Astrocyte of the cerebellum (primary cell): Measurements from ENCODE around the gene SHANK1.

Experiments
- DNase-seq: peaks from one replicate; pipeline ENCODE4 v3.0.0-alpha.2; 2011; ENCODE audit warnings: low read depth
- H3K4me3 ChIP-seq: 2 replicates; pipeline ENCODE4 v1.5.1; 2011; ENCODE audit warnings: mild to moderate bottlenecking, low read depth, low read length, moderate library complexity
- in situ Hi-C: cut with HindIII; loops from 2 replicates; pipeline ENCODE4 v1.10.0; 2017; ENCODE audit warnings: low sequenced_read_pairs
- TF ChIP-seq, protein P1 (sequence below): IDR thresholded peaks from 2 replicates; pipeline ENCODE4 v1.5.1; 2012; ENCODE audit warnings: low read length, low read depth, moderate library complexity, mild to moderate bottlenecking; ENCODE audit errors: missing control alignments

Gene SHANK1

DNA sequence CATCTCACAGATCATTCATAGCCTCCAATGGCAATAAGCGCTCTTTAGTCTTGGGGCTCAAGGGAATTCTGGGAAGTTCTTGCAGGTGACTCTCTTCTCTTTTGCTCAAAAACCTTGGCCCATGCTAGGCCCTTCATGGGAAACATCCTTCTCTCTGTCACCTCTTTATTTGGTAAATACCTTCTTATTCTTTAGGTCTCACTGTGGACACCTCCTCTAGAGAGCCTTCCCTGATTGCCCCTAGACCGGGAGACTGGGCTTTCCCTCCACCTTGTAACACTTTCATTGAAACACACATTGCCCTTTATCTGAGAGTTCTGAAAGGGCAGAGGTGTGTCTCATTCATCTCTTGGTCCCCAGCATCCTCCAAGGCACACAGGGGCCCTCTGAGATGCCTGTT, 68.4 kb downstream of the SHANK1 start:
- no peak for DNase-seq
- in situ Hi-C loops: no loop called here
- TF ChIP-seq, protein P1, sequence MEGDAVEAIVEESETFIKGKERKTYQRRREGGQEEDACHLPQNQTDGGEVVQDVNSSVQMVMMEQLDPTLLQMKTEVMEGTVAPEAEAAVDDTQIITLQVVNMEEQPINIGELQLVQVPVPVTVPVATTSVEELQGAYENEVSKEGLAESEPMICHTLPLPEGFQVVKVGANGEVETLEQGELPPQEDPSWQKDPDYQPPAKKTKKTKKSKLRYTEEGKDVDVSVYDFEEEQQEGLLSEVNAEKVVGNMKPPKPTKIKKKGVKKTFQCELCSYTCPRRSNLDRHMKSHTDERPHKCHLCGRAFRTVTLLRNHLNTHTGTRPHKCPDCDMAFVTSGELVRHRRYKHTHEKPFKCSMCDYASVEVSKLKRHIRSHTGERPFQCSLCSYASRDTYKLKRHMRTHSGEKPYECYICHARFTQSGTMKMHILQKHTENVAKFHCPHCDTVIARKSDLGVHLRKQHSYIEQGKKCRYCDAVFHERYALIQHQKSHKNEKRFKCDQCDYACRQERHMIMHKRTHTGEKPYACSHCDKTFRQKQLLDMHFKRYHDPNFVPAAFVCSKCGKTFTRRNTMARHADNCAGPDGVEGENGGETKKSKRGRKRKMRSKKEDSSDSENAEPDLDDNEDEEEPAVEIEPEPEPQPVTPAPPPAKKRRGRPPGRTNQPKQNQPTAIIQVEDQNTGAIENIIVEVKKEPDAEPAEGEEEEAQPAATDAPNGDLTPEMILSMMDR: no peak
- no peak overlapping the region for H3K4me3 ChIP-seq

DNA sequence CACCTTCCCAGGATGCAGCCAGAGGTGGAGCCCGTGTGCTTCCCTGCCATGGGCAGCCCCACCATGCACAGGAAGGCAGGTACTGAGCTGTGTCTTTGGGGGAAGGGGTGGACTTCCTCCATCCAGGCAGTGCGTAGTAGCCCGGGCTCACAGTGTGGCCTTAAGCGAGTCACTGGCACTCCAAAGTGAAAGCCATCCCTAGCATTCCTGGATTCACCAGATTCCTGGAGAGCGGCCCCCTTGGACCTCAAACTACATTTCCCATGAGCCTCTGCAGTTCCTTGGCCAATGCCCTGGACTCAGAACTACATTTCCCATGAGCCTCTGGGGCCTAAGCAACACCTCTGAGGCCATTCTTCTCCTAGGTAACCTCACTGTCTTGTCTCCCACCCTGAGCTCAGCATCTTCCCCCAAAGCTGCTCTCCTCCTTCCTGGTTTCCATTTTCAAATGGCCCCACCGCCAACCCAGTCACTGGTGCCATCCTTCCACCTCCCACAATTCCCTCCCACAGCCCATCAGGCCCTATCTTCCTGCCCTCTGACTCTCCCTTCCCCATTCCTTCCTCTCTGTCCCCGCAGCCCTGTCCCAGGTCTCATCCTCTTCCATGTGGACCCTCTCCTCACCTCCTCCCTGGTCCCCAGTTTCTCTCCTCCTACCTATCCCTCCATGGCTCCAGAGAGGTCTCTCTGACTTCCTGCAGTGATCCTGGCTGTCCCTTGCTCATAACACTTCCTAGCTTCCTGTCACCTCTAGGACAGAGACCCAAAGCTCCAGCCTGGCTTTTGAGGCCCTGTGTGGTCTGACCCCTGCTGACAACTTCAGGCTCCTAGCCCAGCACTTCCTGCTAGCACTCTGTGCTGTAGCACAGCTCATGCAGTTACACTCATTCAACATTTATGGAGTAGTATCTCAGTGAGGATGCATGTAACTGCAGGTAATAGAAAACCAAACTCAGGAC, 69.9 kb downstream of the SHANK1 start, which contains the start of gene C19orf81:
Gene C19orf81, plus strand, starts transcription at position 13 of the 959 bp plus-strand sequence. Its CDS starts 0 bp downstream, at position 13.
- in situ Hi-C loops: no loop called here
- H3K4me3 ChIP-seq: no peak within 1 kb of the TSS
- DNase-seq: no peak
- TF ChIP-seq, protein P1: no peak

DNA sequence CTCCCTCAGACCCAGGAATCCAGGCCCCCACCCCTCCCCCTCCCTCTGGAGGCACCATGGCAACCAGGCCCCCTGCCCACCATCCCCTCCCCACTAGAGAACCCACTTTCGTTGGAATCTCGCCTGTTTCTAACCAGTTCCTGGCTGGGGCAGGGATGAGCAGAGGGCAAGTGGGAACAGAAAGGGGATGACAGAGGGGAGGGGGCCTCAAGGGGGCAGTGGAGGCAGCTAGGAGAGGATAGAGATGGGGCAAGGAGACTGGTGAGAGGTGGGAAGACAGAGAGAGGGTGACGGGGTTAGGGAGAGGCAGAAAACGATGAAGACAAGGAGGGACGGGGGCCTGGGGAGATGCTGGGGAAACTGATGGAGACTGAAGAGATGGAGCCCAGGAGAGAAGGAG, 70.9 kb downstream of the SHANK1 start:
- DNase-seq: no peak
- in situ Hi-C loops: no loop called here
- H3K4me3 ChIP-seq: no peak overlapping the region
- TF ChIP-seq, protein P1: no peak

DNA sequence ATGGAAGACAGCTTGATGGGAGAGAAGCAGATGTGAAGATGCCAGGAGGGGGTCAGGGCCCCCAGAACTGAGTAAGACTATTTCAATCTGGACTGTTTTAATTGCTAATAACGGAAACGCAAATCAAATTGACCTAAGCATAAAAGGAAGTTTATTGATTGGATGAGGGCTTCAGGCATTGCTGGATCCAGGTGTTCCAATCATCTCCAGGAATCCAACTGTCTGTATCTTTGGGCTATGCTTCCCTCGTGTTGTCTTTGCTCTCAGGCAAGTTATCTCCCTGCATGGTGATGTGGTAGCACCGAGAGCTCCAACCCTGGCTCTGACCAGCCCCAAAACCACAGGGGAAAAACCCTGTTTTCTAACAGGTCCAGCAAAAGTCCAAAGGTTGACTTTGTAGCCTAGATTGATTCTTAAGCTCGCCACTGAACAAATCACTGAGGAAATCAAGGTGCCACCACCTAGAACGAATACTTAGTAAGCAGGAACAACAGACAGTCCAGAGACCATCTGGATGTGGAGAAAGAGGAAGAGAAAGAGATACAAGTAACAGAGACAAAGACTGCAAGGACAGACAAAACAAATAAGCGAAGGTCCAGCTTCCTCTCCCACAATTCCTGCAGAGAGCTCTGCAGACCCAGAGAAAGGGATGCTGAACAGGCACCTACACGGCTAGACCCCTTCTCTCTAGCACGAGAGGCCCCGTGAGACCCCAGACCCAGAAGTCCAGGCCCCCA, 71.6 kb downstream of the SHANK1 start:
- no peak for DNase-seq
- in situ Hi-C loops: no loop called here
- TF ChIP-seq, protein P1: no peak
- H3K4me3 ChIP-seq: no peak overlapping the region

DNA sequence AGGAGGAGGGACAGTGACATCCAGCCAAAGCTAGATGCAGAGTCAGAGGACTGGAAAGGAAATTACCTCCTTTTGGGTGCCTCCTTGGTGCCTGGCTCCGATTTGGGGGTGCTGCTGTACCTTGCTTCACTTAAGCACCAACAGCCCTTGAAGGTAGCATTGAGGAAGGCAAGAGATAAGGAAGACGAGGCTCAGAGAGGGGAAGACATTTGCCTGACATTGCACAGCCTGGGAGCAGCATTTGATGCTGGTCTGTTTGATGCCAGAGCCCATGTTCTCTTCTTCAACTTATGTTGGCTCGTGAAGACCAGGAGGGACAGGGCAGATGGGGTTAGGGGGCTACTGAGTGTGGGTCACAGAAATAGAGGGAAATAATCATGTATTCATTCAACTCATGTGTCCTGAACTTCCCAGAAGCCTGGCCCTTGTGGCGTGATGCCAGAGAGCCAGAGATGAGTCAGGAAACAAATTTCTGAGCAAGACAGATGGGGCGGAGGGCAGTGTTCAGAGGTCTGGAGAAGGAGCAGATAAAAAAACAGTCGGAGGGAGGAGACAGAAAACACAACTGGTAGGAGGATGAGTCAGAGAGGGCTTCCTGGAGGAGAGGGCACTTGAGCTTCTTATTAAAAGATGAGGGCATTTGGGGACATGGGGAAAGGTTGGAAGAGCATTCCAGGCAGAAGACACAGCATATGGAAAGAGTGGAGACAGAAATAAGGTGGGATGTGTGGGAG, 73.4 kb downstream of the SHANK1 start:
- in situ Hi-C loops: no loop called here
- no peak for DNase-seq
- no peak overlapping the region for H3K4me3 ChIP-seq
- TF ChIP-seq, protein P1: no peak

DNA sequence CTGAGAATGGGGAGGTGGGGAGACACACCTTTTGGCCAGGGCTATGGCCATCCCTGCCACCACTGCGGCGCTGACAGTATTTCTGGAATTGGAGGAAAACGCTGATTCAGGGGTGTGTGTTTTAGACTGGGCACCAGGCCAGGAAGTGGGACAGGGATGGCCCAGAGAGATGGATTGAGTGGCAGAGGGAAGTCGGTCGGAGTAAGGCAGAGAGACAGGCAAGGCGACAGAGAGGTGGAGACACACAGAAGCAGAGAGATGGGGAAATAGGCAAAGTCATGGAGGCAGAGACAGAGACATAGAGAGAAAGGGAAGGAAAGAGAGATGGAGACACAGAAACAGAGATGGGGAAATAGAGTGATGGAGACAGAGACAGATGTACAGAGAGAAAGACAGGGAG, 74.5 kb downstream of the SHANK1 start:
- no peak overlapping the region for H3K4me3 ChIP-seq
- TF ChIP-seq, protein P1: no peak
- no peak for DNase-seq
- in situ Hi-C loops: no loop called here
